Stimulated activated CD4-positive, alpha-beta T cell treated with anti-CD3 and anti-CD28 coated beads, Interleukin-15, amount 100 ng/mL, for 24 hours (primary cell): ENCODE results near the gene TMPRSS4.
A peak's percentile ranks its signal among the peaks of the same experiment; 100 is the strongest.

Experiments used
- DNase-seq: peaks from one replicate; pipeline ENCODE4 v3.0.0-alpha.2; 2020

The TMPRSS4 gene

DNA sequence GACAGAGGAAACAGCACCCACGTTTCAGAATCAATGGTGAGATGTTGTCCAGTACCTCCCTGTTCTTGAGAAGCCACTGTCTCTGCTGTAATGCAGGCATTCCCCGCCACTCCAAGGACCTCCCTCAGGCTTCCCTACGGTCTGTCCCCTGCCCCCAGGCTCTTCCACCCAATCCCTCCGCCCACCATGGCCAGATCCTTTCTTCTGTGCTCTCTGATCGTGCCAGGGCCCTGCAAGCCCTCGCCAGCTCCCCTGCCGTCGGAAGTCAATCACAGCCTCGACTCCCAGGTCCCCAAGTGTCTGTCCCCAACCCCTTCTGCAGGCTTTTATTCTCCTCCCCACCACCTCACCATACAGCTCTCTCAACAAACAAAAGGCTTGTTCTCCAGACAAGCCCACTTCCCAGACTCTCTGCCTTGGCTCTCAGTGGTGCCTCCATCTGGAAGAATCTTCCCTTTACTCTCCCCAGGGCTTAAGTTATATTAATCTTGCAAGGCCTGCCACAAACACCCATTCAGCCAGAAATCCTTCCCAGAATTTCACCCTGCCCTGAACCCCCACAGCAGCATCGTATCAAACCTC lies 62.1 kb downstream of the TMPRSS4 start:
- DNase-seq: no peak

DNA sequence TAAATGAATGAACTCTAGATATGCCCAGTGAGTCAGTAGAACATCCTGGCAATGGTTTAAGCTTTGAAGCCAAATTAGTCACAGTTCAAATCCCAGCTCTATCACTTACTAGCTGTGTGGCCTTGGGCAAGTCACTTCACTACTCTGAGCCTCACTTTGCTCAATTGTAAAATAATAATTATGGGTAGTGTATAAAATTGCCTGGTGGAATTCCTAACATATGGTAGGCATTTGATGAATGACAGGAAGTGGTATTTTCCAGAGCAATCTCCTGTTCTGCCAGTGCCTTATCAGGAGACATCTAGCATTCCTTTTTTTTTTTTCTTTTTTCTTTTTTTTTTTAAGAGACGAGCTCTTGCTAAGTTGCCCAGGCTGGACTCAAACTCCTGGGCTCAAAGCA lies 62.7 kb downstream of the TMPRSS4 start:
- no peak for DNase-seq

DNA sequence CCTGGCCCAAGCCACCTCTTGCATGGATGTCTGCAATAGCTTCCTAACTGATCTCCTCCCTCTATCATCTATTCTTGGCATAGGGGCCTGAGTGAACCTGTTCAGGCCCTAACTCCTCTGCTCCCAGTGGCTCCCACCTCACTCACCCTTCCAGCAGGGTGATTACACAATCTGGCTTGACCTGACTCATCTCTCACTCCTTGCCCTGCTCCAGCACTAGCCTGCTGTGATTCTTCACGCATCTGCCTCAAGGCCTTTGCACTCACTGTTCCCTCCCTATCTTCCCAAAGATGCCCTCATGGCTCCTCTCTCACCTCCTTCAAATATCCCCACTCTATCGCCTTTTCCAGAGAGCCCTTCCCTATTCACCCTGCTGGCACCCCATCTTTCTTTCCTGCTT lies 65.2 kb downstream of the TMPRSS4 start:
- DNase-seq: no peak

DNA sequence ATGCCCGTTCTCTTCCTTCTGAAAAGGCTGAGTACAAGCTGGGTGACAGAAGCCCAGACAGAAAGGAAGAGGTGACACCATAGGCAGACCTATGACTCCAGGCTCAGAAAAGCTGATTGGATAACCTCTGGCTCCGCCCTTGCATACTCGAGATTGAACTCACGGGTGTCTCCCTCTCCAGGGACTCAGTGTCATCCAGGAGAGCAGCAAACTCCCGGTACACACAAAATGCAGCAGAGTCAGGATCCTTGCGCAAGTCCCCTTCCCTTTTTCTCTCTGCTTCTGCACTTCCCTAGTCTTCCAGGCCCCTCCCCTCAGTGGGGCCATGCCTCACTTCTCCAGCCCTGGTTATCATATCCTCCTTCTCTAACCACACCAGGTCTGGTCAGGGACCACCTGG lies 65.9 kb downstream of the TMPRSS4 start:
- DNase-seq: no peak

DNA sequence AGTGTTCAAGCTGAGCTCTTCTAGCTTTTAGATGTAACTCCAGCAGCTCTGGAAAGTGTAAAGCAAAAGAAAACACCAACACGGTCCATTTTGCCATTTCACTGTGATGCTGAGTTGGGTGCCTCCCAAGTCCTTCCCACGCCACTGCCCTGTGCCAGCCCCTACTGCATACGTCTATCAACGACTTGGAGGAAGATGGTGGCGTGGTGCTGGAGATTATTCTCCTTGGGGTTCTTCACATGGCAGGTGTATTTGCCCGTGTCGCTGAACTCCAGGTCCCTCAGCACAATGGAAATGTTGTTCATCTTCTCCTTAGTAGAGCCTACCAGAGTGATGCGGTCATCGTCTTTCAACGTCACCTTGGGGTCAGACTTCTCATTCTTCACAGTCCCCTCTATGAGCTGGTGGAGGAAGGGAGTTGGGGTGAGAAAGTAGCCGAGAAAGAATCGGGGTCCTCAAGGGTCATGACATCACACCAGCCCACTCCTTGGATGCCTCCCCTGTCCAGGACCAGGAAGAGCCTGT lies 66.8 kb downstream of the TMPRSS4 start:
- no peak for DNase-seq

DNA sequence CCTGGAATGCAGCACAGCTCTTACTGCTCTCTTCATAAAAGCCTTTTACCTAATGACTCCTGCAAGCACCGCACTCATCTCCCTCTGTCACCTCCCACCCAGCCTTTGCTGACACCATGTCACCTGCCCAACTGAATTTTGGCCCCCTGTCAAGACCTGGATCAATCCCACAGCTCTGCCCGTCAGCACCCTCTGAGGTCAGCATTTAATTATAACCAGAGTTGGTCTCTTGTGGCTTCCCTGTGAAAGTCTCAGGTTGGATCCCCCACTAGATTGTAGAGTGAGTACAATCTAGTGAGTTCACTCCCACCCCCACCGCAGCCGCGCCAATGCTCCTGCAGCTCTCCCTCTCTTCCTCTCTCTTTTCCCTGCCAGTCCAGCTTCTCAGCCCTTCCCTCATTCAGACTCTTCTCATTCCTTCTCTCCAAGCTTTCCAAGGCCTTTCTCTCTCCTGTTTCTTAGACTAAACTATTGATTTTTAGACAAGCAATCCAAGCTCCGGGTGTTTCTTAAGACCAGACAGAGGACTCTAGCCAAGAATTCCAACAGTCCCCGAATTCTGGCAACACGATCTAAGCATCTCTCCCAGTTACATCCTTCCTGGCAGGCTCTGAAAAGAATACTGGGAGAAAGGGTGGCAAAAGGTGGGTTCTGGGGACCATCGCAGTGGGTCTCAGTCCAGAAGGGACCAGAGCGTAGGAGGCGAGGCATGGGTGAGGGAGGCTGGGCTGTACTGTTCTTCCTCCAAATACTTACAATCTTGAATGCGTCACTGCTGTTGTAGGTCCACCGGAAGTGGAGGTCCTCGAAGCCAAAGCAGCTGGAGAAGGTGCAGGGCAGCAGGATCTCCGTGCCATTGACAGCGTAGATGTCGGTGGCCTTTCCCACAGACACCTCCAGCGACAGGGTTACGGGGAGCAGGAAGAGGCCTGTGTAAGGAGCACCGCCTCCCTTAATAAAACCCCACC lies 67.7 kb downstream of the TMPRSS4 start:
- no peak for DNase-seq

DNA sequence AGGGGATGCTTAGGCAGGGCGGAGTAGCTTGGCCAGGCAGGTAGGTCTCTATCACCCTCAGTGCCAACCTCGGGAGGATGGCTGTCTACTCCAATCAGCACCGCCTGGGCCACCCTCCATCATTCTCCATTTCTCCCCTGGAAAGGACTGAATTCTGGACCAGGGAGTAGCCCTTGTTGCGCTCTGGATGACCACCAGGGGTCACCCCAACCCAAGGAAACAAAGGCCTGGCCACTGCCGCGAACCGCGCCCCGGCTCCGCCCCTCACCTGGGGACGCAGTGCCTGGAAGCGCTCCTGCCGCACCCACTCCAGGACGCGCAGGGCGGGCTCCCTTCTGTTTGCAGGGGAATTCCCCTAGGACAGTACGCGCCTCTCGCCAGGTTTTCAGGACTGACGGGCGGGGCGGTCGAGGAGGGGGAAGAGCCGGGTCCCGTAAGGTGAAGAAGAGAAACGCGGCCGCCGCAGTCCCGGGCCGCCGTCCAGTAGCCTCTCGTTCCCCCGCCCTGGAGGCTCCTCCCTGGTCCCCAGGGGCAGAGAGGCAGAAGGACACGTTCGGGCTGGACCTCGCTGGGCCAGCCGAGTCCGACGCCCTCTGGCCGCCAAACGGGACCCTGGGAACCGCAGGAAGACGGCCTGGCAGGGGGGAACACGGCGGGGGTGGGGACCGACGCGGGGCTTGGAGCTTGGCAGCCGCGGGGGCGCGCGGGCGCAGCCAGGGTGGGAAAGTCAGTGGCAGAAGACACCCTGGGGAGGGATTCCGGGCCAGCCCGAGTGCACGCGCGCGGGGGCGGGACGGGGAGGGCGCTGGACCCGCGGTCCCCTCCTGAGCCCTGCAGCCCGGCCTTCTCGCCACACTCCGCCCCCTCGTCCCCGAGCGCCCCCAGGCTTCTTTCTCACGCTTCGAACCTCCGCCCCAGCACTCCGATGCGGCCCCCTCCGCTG lies 68.7 kb downstream of the TMPRSS4 start:
- DNase-seq: peak; percentile 94

DNA sequence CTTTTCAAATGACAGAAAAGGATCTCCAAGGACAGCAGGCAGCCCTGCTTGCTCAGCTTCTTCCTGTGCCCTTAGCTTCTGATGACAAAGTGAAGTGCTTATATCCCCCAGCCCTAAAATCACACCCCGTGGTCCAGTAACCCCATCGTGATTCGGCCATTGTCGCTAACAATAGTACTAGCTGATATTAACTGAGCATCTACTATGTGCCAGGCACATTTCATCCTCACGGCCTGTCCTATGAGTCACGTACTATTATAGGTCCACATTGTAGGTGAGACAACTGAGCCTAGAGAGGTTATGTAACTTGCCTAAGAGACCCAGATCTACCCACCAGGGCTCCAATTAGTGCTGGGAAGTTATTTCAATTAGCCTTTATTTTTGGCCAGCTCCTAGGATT lies 69.7 kb downstream of the TMPRSS4 start:
- DNase-seq: no peak

DNA sequence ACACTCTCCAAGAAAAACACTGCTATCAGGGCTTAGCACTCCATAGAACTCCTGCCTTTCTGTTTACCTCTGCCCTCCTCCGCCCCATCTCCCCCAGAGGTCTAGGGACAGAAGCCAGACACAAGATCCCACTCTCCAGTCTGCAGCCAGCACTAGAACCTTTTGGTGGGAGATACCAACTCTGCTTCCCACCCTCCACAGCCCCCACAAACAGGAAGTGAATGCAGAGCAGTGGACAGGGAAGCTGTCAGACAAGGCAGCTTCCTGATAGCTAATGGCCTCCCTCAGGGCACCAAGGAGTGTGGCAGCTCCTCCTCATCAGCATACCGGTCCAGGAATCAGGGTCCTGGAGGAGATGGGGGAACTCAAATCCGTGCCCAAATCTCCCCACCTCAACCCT lies 70.6 kb downstream of the TMPRSS4 start:
- DNase-seq: no peak

DNA sequence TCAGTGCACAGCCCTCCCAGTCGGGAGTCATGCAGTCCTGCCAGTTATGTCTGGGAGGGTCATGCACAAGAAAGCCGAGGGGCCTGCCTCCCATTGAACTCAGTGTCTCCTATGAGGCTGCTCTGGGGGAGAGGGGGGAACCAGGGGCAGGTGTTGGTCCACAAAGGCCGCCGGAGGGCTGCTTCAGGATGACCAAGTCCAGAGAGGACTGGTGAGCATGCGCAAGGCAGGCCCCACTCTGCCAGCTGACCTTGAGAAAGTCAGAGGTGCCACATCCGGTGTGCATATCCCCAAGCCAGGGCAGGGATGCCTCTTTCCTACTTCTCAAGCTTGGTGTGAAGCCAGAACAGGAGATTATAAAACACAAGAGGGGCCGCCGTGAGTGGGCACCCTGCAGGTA lies 71.4 kb downstream of the TMPRSS4 start:
- DNase-seq: no peak

DNA sequence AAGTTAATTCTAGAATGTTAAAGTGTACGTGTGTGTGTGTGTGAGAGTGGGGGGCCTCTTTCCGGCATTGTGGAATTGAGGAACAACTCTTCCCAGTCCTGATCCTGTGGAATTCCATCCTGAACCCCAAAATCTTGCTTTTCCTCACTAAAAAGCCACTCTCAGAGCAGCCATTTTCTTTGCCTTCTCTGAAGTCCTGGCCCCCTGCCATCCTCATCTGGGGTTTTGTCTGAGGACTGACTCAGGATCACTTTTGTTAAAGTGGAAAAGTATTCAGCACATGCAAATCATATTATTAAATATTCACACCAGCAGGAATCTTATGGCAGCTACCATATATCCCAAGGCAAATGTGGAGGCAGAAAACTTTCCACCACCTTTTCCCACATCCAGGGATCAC lies 72.0 kb downstream of the TMPRSS4 start:
- no peak for DNase-seq

DNA sequence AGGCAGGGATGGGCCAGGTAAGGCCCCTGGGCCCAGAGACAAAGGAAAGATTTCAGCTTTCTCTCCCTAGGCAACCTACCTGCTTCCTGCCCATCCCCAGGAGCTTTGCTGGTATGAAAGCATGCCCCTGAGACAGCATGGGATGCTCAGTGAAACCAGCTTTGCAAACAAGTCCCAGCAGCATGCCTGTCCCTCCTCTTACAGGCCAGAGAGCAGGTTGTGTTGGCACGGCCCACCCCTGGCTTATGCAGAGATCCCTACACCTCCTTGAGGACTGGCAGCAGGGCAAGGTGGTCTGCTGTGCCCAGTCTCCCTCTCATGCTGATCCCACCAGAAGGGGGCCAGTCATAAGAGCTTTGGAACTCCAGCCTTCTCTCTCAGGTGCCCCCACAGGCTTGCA lies 72.6 kb downstream of the TMPRSS4 start:
- no peak for DNase-seq

DNA sequence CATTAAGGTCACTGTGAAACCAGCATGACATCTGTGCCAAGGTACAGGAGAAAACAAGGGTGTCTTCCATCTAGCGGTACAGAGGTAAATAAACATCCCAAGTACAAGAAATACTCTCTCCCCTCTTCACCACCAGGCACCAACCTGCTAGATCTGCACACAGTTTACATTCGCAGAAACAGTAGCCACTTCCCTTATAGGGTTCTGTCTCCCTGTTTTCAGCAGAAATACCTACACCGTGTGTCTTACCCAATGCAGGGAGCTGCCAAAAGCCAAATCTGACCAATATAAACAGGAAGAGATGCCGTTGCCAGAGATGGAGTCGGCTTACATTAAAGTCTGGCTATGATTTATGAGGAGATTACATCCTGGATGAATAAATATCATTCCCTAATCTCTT lies 74.6 kb downstream of the TMPRSS4 start:
- DNase-seq: no peak

DNA sequence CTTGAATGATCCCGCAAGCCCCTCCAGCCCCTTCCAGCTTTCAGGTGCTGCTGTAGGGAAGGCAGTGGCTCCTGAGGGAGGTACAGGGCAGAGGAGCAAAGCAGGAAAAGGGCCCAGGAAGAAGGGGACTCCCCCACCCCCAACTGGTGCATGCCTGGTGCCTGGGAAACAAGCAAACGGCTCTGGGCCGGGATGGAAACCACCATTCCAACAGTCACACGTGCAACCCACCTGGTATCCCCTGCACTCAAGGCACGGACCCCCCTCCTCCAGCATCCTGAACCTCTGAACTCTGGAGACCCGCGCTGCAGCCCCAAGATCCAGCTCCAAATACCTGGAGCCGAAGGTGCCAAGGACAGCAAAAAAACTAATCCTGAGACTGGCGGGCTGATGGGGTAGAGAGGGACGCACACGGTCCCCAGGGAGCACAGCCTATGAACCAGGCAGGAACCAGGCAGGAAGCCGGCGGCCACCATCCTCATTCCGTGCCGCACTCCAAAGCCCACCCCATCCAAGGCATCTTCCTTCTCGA lies 75.2 kb downstream of the TMPRSS4 start:
- no peak for DNase-seq

DNA sequence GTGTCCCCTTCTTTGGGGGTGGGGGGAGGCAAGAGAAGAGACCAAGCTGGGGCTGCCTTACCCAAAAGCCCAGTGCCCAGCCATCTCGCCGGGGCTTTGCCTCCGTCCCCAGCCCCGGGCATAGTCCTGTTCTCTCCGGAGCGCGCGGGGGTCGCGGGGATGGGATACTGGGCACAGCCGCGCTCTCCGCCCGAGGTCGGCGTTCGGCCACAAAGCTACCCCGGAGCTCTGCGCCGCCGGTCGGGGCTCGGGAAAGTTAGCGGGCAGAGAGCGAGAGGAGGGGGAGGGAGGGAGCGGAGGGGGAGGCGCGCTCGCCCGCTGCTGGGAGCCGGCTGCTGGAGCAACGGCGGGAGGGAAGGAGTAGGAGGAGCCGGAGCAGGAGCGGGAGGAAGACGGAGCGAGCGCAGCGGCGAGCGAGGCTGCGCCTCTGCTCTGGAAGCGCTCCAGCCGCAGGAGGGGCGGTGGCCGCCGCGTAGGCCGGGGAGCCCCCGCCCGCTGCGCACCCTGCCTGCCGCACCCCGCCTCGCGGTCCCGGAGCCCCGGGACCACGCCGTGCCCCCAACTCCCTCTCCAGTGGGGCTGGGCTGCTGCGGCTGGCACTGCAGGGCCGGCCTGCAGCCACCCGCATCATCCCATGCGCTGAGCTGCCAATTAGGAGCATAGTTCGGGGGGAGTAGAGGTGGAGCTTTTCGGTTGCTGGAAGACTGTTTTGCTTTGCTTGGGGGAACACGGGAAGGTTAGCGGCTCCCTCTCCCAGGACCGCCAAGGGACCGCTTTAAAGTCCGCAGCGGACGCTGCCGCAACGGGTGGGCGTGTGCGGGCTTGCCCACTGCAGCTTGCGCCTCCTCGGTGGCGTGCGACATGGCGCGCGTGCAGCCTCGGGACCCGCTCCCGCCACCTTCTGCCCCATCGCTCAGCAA lies 75.9 kb downstream of the TMPRSS4 start, which contains the start of gene SCN4B:
Gene SCN4B, minus strand, starts transcription at position 272 of the 920 bp plus-strand sequence. Its CDS starts 150 bp downstream, at position 122.
- peak; percentile 47 for DNase-seq

DNA sequence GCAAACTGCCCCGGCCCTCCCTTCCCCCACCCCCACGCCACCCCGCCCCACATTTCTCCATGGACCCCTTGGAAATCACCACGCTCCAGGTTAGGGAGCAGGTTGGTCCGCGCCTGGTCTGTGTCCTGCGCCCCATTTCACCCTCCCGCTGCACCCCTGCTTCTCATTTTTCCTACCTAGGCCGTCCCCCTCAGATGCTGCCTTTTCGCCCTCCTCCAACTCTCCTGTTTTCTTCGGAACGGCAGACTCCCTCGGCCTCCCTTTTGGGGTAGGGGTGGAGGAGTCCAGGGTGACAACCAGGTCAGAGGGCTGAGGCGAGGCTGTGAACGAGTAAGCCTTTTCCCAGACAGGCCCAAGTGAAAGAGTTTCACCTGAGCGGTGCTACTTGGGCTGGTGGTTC lies 76.6 kb downstream of the TMPRSS4 start:
- no peak for DNase-seq

DNA sequence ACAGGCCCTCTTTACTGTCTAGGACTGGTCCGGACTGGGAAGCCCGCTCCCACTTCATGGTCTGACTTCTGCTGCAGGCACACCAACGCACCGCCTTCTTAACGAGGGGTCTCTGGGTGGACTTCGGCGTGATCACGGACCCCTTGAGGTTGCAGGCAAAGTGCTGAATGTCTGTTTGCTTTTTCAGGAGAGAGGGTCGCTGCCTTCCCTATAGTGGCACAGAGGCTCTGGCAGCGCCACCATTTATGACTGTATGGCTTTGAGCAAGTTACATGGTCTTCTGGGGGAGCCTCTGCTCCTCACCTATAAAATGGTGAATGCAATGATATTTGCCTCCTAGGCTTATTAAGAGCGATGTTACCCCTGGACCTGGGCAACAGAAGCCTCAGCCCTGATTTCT lies 77.1 kb downstream of the TMPRSS4 start:
- no peak for DNase-seq

DNA sequence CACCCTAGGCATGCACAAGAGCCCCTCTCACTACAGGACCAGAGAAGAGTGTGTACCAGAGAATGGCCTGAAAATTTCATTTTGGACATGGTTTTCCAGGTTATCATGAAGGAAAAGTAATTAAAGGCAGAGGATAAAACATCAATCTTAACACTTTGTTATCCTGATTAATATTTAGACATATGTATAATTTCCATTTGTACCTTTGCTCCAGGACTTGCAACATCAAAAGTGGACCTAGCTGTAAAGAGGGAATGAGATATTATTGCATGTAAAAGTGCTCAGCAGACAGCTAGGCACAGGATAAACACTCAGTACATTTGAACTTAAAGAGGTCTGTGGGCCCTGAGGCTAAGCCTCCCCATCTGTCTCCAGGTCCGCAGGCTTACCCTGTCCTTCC lies 77.8 kb downstream of the TMPRSS4 start:
- DNase-seq: no peak

DNA sequence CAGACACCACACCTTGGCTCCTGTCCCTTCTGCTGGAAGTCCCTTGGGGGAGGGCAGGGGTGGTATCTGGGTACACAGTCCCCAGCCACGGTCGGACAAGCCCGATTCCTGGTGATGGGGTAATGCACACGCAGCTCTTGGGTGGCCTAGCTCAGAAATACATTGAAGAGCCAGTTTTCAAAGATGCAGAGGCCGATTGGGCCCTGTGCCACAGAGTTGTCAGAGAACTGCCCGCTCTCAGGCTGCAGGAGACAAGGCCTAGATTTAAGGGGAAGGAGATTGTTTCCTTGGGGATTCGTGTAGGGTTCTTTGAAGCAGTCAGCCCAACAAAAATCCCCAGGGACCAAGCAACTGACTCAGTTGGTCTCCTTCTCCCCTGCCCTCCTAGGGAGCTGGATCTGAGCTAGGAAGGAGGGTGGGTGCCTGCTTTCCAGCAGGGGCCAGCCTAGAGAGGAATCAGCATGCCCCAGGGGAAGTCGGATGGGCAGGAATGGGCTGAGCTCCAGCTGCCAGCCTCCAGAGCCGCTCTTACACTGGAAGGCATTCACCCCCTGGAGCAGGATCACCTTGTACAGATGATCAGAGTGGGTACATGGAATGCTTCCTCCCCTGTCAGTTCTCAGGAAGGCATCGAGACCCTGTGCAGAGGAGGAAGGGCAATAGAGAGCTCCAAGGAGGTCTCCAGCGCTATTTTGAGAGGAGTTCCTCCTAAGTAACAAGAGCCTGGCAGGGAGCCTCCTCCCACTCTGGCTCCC lies 79.1 kb downstream of the TMPRSS4 start:
- DNase-seq: no peak

DNA sequence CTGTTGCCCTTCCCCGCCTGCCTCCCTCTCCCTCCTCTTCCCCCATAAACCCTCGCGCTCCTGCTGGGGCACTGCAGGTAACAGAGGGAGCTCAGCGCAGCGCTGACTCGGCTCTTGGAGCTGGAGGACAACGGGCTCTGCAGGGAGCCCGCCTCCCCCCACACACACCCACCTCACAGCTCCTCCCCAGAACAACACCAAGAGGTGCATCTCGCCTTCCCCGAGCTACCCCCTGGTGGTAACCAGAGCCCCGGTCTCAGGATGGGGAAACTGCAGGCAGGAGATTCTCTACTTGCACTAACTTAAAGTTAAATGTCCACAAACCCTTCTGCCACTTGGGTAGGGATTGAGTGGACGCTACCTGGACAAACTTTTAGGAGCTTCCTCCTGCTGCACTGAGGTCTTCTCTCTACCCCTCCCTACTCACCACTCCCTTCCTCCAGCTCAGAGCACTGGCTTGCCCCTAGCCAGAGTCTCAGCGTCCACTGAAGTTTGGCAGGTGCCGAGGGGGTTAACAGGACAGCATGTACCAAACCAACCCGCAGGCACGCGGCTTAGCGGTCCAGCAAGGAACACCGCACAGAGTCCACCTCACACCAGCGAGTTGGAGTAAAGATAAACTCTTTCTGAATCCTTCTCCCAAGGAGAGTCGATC lies 79.8 kb downstream of the TMPRSS4 start:
- peak; percentile 23 for DNase-seq
